GM21360 (cell line): ENCODE measurements around the gene BIRC5.
A peak's percentile ranks its signal among the peaks of the same experiment; 100 is the strongest.

Experiments
- ATAC-seq: cut with Tn5 transposase; IDR thresholded peaks from one replicate; pipeline ENCODE4 v1.9.1; 2021; ENCODE audit warnings: mild to moderate bottlenecking, moderate library complexity; ENCODE audit not compliant: unreplicated experiment

Gene BIRC5

DNA sequence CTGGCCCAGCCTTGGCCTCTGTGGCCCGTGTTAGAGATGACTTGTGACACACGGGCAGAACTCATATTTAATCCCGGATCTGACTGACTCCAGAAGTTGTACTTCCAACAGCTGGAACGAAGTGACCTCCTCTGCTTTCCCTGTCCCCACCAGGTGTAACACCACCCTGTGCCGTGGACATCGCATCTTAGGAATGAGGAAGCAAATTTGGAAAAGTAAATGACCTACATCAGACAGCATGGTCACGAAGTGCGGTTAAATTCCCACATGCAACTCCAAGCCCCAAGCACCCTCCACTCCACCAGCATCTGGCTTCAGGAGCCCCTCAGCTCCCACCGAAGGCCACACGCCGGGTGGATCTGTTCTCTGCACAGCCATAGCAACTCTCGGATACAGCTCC, 30.1 kb upstream of the BIRC5 start:
- ATAC-seq = no peak

DNA sequence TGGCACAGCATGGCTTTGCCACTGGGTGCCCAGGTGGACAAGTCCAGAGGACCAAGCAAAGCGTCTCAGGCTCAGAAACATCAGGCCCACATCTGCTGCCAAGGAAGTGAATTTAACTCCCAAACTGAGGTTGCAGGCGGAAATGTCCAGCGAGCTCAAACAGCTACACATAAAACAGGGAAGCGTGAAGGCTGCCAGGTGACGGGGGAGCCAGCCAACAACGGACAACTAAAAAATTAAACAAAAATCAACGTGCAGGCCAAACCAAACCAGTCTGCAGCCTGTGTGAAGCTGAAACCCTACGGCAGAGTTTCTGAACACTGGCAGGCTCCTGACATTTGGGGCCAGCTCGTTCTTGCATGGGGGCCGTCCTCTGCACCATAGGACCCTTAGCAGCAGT, 29.7 kb upstream of the BIRC5 start:
- ATAC-seq = no peak

DNA sequence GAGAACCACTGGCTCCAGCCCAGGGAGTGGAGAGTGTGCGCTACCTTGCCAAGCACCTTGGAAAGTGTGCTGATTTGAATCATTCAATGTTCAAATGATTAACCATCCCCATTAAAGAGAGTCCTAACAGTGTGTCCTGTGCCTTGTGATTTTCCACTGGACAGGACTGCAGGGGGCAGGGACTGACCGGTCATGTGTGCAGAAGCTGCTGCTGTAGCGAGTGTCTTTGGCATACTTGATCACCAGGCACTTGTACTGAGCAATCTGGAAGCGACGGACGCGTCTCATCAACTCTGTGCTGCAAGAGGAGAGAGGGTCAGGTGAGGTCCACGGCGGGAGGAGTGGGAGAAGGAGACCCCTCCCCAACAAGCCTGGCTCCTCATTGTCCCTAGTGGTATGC, 29.2 kb upstream of the BIRC5 start:
- no peak for ATAC-seq

DNA sequence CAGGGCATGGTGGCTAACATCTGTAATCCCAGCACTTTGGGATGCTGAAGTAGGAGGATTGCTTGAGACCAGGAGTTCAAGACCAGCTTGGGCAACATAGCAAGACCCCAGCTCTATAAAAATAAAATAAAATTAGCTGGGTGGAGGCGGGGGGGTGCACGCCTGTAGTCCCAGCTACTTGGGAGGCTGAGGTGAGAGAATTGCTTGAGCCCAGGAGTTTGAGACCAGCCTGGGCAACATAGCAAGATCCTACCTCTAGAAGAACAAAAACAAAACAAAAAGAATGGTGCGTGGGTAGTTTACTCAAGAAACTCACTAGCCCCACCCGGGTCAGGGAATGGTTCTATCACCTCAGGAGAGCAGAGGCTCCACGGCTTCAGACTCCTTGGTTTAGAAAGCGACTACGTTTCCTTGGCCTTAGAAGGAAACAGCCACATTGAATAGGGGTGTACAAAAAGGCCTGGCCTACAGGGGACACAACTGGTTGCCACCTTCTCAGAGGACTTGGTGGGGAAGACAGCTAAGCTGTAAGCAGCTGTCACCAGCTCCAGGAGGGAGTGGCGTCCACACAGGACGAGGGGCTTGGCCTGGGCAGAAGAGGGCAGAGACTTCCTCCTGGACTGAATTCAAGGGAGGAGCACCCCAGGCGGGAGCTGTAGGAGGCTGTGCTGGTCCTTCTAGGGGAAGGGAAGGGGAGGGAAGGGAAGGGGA, 27.9 kb upstream of the BIRC5 start:
- ATAC-seq = no peak

DNA sequence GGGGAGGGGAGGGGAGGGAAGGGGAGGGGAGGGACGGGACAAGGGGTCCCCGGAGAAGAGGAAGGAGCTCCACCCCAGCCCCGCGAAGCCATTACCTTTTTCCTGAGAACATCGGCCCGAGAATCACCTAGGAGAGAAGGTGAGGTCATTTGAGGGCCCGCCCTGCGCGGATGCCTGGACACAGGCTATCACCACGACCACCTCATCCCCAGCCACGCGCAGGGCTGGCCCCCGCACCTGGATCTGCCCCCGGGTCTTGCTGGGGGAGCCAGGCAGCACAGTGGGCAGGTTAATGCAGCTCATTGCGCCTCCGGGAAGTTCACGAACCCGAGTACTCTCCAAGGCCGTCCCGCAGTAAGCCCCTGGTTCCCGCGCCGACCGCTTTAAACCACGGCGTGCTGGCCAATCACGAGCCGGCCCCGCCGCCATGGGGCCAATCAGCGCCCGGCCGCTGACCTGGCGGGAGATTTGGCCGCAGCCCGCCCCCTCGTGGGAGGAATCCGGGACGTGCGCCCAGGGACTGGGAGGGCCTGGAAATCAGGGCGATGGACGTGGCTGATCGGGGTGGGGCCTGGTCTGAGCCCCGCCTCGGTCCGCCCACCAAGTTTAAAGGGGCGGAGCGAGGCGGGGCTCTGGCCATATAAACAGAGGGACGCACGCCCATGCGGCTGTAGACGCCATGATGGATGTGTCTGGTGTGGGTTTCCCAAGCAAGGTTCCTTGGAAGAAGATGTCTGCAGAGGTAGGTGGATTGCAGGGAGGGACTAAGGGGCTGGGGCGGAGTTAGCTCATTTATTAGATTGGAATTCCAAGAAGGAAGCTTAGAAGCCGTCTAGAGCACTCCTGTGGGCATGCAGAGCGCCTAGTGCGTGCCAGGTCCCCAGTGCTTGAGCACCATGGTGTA, 27.1 kb upstream of the BIRC5 start, which contains the start of the genes AFMID and TK1:
TSS of gene AFMID (plus strand) at position 671 of the 904 bp plus-strand sequence. CDS start at position 680, 9 bp downstream.
TSS of gene TK1 (minus strand) at position 361 of the 904 bp plus-strand sequence. CDS start at position 303, 58 bp downstream.
- peak; percentile 86 for ATAC-seq

DNA sequence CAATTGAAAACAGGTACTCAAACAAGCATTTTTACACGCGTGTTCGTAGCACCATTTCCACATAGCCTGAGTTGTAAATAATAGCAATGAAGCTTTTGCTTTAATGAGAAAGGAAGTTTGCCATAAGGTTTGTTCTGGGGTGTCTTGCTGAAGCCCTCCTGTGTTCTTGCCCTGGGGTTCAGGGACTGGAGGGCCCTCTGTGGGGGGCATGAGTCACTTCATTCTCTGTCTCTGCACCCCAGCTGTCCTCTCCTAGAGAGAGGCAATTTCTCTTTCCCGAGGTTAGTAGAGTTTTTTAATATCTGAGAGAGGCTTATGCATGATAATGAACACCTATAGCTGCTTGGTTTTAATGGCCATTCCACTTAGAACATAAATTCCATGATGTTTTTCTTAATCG, 17.3 kb upstream of the BIRC5 start:
- ATAC-seq = no peak

DNA sequence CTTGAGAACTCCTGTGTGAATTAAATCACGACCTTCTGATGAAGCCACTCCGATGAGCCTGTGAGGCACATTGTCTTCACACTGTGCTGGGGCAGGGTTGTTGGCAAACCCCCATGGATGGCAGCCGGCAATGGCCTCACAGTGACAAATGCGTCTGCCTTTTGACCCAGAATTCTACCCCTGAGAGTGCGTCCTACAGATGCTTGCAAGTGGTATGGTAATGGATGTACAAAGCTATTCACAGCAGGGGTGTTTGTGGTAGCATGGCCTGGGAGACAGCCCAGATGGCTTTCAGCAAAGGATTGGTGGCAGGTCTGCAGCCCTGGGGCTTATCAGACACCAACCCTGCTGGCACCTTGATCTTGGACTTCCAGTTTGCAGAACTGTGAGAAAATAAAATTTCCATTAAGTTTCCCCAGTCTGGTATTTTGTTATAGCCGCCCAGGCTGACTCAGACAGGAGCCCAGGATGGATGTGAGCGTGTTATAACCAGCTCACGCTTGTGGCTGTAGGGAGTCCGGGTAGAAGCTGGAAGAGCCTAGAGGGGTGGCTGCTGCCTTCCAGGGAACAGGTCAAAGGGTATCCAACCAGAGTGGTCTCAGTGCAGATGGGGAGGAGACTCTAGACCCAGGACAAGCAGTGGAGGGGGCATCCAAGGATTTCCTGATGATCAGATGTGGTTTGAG, 16.8 kb upstream of the BIRC5 start:
- ATAC-seq = no peak

DNA sequence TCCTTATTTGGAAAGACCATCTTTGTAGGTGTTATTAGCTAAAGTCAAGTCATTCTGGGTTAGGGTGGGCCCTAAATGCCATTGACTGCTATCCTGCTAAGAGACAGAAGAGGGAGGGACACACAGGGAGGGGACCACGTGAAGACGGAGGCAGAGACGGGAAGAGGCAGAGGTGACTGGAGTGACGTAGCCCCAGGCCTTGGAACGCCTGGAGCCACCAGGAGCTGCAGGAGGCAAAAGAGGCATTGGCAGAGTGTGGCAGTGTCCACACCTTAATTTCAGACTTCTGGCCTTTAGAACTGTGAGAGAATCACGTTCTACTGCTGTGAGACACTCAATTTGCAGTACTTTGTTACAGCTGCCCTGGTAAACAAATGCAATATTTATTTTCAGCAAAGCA, 13.6 kb upstream of the BIRC5 start:
- ATAC-seq = no peak

DNA sequence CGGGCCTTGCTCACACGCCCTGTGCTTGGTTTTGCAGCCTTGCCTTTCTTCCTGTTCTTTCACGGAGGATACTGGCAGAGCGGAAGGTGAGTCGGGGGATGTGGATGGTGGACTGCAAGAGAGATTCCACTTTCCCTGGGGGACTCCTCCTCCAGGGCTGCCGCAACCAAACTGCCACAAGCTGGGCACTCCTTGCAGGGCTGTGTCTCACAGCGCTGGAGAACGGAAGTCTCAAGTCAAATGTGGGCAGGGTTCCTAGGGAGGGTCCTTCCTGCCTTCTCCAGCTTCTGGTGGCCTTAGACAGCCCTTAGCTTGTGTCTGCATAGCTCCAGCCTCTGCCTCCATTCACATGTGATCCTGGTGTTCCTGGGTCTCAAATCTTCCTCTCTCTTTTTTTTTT, 11.4 kb upstream of the BIRC5 start:
- ATAC-seq = no peak

DNA sequence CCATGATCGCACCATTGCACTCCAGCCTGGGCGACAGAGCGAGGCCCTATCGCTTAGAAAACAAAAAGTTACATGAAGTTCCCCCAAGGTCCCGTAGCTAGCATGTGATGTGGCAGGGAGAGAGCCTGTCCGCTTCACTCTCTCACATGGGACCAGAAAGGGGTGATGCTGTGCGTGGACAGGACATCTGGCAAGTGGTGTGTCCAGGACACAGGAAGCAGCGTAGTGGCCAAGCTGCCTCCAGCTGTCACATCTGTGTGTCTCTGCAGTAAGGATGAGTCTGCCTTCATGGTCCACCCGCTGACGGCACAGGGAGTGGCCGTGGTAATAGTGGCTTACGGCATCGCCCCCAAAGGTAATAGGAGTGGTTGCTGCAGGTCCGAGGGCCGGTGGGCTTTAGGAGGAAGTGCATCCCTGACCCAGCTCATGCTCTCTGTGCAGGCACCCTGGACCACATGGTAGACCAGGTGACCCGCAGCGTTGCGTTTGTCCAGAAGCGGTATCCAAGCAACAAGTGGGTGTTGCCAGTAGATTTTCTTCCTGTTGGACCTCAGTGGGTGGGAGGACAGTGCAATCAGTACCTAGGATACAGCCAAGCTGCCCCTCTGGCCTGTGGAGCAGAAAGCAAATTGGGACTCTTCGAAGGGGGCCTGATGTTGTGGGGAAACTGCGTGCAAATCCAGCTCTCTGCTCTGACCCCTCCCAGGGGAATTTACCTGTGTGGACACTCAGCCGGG, 9.5 kb upstream of the BIRC5 start:
- ATAC-seq = no peak

DNA sequence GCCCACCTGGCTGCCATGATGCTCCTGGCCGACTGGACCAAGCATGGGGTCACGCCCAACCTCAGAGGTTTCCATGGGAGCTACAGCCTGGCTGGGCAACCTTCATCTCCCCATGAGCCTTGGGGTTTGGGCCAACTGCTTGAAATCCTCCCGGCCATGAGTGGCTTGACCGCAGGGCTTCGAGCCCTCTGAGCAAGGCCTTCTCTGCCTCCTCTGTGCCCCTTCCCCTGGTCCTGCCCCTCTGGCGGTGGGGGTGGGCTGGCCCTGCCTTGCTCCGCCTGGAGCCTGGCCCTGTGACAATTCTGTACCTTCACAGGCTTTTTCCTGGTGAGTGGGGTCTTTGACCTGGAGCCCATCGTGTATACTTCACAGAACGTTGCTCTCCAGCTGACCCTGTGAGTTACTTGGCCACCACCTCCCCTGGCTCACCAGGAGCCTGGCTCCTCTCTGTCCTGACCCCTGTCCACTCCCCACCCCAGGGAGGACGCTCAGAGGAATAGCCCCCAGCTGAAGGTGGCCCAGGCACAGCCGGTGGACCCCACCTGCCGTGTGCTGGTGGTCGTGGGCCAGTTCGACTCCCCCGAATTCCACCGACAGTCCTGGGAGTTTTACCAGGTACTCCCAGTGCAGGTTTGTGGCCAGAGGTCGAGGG, 8.8 kb upstream of the BIRC5 start:
- no peak for ATAC-seq

DNA sequence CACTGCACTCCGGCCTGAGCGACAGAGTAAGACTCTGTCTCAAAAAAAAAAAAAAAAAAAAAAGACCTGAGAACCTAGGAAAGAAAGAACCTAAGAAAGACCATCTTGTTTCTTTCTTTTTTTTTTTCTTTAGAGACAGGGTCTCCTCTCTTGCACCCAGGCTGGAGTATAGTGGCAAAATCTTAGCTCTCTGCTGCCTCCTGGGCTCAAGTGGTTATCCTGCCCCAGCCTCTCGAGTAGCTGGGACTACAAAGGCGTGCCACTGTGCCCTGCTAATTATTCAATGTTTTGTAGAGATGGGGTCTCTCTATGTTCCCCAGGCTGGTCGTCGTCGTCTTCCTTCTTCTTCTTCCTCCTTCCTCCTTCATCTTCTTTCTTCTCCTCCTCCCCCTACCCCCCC, 7.8 kb upstream of the BIRC5 start:
- no peak for ATAC-seq

DNA sequence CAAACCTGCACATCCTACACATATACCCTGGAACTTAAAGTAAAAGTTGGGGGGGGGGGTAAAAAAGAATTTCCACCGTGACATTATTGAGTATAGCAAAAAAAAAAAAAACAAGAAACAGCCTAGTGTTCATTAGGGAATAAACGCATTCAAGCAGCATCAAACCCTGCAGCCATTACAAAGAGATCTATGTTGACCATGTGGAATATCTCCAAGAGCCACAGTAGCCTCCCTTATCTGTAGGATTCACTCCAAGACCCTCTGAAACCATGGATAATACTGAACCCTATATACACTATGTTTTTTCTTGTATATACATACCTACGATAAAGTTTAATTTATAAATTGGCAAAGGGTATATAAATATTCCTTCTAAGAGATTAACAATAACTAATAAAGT, 5.6 kb upstream of the BIRC5 start:
- no peak for ATAC-seq

DNA sequence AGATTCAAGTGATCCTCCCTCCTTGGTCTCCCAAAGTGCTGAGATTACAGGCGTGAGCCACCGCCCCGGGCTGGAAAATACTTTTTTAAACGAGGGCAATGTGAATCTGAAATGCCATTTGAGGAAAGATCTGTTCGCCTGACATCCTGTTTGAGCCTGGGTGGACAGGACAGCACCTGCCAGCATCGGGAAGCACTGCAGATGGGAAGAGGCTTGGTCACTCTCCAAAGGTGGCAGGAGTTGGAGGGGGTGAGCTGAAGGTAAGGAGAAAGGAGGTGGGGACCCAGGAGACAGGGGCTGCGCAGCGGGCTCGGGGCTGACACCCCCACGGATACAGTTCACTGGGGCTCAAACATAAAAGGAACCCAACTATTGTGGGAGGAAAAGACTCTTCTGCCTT, 3.9 kb upstream of the BIRC5 start:
- no peak for ATAC-seq

DNA sequence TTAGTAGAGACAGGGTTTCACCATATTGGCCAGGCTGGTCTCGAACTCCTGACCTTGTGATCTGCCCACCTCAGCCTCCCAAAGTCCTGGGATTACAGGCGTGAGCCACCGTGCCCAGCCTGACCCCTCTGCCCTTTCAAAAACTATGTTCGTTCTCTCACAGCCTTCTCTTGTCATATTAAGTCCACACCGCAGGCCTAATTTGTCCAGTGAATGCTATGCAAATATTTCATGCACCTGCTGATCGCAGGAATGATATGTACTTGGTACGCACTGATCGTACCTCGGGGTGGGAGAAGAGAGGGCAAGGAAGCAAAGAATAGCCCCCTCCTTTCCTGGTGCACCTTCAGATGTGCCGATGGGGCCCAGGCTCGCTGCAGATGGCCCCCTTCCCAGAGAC, 3.0 kb upstream of the BIRC5 start:
- ATAC-seq = no peak

DNA sequence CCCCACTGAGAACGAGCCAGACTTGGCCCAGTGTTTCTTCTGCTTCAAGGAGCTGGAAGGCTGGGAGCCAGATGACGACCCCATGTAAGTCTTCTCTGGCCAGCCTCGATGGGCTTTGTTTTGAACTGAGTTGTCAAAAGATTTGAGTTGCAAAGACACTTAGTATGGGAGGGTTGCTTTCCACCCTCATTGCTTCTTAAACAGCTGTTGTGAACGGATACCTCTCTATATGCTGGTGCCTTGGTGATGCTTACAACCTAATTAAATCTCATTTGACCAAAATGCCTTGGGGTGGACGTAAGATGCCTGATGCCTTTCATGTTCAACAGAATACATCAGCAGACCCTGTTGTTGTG, 631 bp downstream of the BIRC5 start:
- no peak for ATAC-seq

DNA sequence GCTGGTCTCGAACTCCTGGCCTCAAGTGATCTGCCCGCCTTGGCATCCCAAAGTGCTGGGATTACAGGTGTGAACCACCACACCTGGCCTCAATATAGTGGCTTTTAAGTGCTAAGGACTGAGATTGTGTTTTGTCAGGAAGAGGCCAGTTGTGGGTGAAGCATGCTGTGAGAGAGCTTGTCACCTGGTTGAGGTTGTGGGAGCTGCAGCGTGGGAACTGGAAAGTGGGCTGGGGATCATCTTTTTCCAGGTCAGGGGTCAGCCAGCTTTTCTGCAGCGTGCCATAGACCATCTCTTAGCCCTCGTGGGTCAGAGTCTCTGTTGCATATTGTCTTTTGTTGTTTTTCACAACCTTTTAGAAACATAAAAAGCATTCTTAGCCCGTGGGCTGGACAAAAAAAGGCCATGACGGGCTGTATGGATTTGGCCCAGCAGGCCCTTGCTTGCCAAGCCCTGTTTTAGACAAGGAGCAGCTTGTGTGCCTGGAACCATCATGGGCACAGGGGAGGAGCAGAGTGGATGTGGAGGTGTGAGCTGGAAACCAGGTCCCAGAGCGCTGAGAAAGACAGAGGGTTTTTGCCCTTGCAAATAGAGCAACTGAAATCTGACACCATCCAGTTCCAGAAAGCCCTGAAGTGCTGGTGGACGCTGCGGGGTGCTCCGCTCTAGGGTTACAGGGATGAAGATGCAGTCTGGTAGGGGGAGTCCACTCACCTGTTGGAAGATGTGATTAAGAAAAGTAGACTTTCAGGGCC, 5.5 kb downstream of the BIRC5 start:
- ATAC-seq = no peak

DNA sequence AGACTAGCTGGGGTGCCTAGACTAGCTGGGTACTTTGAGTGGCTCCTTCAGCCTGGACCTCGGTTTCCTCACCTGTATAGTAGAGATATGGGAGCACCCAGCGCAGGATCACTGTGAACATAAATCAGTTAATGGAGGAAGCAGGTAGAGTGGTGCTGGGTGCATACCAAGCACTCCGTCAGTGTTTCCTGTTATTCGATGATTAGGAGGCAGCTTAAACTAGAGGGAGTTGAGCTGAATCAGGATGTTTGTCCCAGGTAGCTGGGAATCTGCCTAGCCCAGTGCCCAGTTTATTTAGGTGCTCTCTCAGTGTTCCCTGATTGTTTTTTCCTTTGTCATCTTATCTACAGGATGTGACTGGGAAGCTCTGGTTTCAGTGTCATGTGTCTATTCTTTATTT, 9.0 kb downstream of the BIRC5 start:
- no peak for ATAC-seq

DNA sequence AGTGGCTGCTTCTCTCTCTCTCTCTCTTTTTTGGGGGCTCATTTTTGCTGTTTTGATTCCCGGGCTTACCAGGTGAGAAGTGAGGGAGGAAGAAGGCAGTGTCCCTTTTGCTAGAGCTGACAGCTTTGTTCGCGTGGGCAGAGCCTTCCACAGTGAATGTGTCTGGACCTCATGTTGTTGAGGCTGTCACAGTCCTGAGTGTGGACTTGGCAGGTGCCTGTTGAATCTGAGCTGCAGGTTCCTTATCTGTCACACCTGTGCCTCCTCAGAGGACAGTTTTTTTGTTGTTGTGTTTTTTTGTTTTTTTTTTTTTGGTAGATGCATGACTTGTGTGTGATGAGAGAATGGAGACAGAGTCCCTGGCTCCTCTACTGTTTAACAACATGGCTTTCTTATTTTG, 9.7 kb downstream of the BIRC5 start:
- ATAC-seq = no peak
